GM23338 (cell line): ENCODE measurements around the gene MT1E. TPM values are rescaled to one million over a fixed set of nuclear protein-coding genes. Genes with fewer than 3 reads are reported as not detected.

Experiments used
- ATAC-seq: fragments of 200-7000 bp; cut with Tn5 transposase; 3 replicates; pipeline ENCODE4 v1.9.1; 2020
- DNase-seq: peaks from one replicate; pipeline ENCODE4 v3.0.0-alpha.2; 2015; ENCODE audit warnings: low spot score
- H2AFZ ChIP-seq: fragments of 200-600 bp; sonication (generic); 2 replicates; pipeline ENCODE4 v1.8.0; 2016; ENCODE audit warnings: antibody characterized with exemption, mild to moderate bottlenecking, moderate library complexity
- H3F3A ChIP-seq: fragments of 200-600 bp; sonication (generic); replicated peaks from 2 replicates; pipeline ENCODE4 v1.8.0; 2017; ENCODE audit warnings: antibody characterized with exemption, mixed run types, low read depth
- H3K27ac ChIP-seq: fragments of 200-600 bp; sonication (generic); 2 replicates; pipeline ENCODE4 v1.6.1; 2016; ENCODE audit warnings: low read depth
- H3K27me3 ChIP-seq: fragments of 200-600 bp; sonication (generic); 2 replicates; pipeline ENCODE4 v1.8.0; 2016; ENCODE audit warnings: mild to moderate bottlenecking, mixed run types, moderate library complexity; ENCODE audit not compliant: insufficient read depth
- H3K36me3 ChIP-seq: fragments of 200-600 bp; sonication (generic); 2 replicates; pipeline ENCODE4 v1.8.0; 2016; ENCODE audit warnings: mild to moderate bottlenecking; ENCODE audit not compliant: insufficient read depth
- H3K4me1 ChIP-seq: fragments of 200-600 bp; sonication (generic); 2 replicates; pipeline ENCODE4 v1.8.0; 2016; ENCODE audit warnings: mild to moderate bottlenecking, moderate library complexity; ENCODE audit not compliant: insufficient read depth
- H3K4me2 ChIP-seq: fragments of 200-600 bp; sonication (generic); 2 replicates; pipeline ENCODE4 v1.7.1; 2017; ENCODE audit warnings: mixed run types
- H3K4me3 ChIP-seq: fragments of 200-600 bp; sonication (generic); 2 replicates; pipeline ENCODE4 v1.6.1; 2016; ENCODE audit warnings: mixed run types
- H3K79me2 ChIP-seq: fragments of 200-600 bp; sonication (generic); replicated peaks from 2 replicates; pipeline ENCODE4 v1.8.0; 2017; ENCODE audit warnings: mild to moderate bottlenecking; ENCODE audit not compliant: insufficient read depth
- H3K9me2 ChIP-seq: fragments of 200-600 bp; sonication (generic); 2 replicates; pipeline ENCODE4 v1.8.0; 2017; ENCODE audit not compliant: insufficient read depth
- H4K20me1 ChIP-seq: fragments of 200-600 bp; sonication (generic); replicated peaks from 2 replicates; pipeline ENCODE4 v1.8.0; 2017; ENCODE audit warnings: mild to moderate bottlenecking; ENCODE audit not compliant: insufficient read depth
- H3K27ac Mint-ChIP-seq: 2 replicates; pipeline ENCODE4 v1.8.0; 2020; ENCODE audit warnings: inconsistent platforms, mild to moderate bottlenecking, moderate library complexity, mixed read lengths
- H3K27me3 Mint-ChIP-seq: 3 replicates; pipeline ENCODE4 v1.8.0; 2022; ENCODE audit warnings: low read depth, mild to moderate bottlenecking, moderate library complexity, mixed read lengths, inconsistent platforms; ENCODE audit not compliant: insufficient read depth, poor library complexity
- H3K36me3 Mint-ChIP-seq: 3 replicates; pipeline ENCODE4 v1.8.0; 2021; ENCODE audit warnings: low read depth, mild to moderate bottlenecking, inconsistent platforms, moderate library complexity, mixed read lengths
- H3K4me1 Mint-ChIP-seq: 3 replicates; pipeline ENCODE4 v1.8.0; 2020; ENCODE audit warnings: mild to moderate bottlenecking, inconsistent platforms, mixed read lengths
- H3K4me3 Mint-ChIP-seq: 3 replicates; pipeline ENCODE4 v1.8.0; 2021; ENCODE audit warnings: moderate library complexity, mild to moderate bottlenecking, inconsistent platforms, mixed read lengths
- H3K9me3 Mint-ChIP-seq: 3 replicates; pipeline ENCODE4 v1.8.0; 2020; ENCODE audit warnings: moderate library complexity, mild to moderate bottlenecking, inconsistent platforms, mixed read lengths
- CREB1 ChIP-seq: fragments of 250-450 bp; sonication (Bioruptor Pico); IDR thresholded peaks from 2 replicates; pipeline ENCODE4 v1.5.0; 2020; ENCODE audit warnings: low read depth, mild to moderate bottlenecking, moderate library complexity
- JUNB ChIP-seq: IDR thresholded peaks from one replicate; pipeline ENCODE4 v1.6.1; 2016; ENCODE audit warnings: antibody characterized with exemption; ENCODE audit not compliant: unreplicated experiment
- NANOG ChIP-seq: IDR thresholded peaks from 2 replicates; pipeline ENCODE4 v1.6.1; 2016; ENCODE audit warnings: antibody characterized with exemption, borderline replicate concordance
- POLR2AphosphoS5 ChIP-seq: IDR thresholded peaks from 2 replicates; pipeline ENCODE4 v1.6.1; 2016; ENCODE audit warnings: antibody characterized with exemption, low read depth
- STAT1 ChIP-seq: IDR thresholded peaks from one replicate; pipeline ENCODE4 v1.6.1; 2016; ENCODE audit warnings: antibody characterized with exemption; ENCODE audit not compliant: unreplicated experiment
- ZNF114 ChIP-seq: fragments of 250-450 bp; sonication (Bioruptor Pico); IDR thresholded peaks from 2 replicates; pipeline ENCODE4 v1.5.0; 2020; ENCODE audit warnings: mild to moderate bottlenecking, moderate library complexity
- ZNF331 ChIP-seq: fragments of 250-450 bp; sonication (Bioruptor Pico); IDR thresholded peaks from 2 replicates; pipeline ENCODE4 v1.5.0; 2020; ENCODE audit warnings: low read depth, mild to moderate bottlenecking, moderate library complexity
- polyA plus RNA-seq: library from polyadenylated mRNA; unstranded; fragments of >200 nt; fragmentation: Nextera tagmentation; extraction: Ambion mirVana; gene quantifications from 2 replicates; pipeline ENCODE4 v1.2.1, GENCODE V29; 2016
- total RNA-seq: library from RNA; depleted of rRNA; stranded (reverse); fragments of >200 nt; shearing (Covaris generic); gene quantifications from 2 replicates; pipeline ENCODE4 v1.2.3, GENCODE V29; 2014
- TF ChIP-seq, protein P1 (sequence below): IDR thresholded peaks from one replicate; pipeline ENCODE4 v1.6.1; 2018; ENCODE audit warnings: antibody characterized with exemption; ENCODE audit not compliant: unreplicated experiment
- TF ChIP-seq, protein P2 (sequence below): IDR thresholded peaks from 2 replicates; pipeline ENCODE4 v1.6.1; 2016; ENCODE audit warnings: antibody characterized with exemption
- TF ChIP-seq, protein P3 (sequence below), 2 experiments: fragments of 200-600 bp in 1 of 2; sonication (generic) in 1 of 2; conservative IDR thresholded peaks; 2 replicates each; pipeline versions ENCODE4 v1.5.1 to v1.6.1; 2016 to 2017; ENCODE audit warnings: antibody characterized with exemption in 2 of 2, low read depth in 2 of 2, mild to moderate bottlenecking in 2 of 2, moderate library complexity in 1 of 2
- TF ChIP-seq, protein P4 (sequence below): fragments of 250-450 bp; sonication (Bioruptor Pico); IDR thresholded peaks from 2 replicates; pipeline ENCODE4 v1.5.0; 2020; ENCODE audit warnings: mild to moderate bottlenecking, moderate library complexity

MT1E gene
- total and polyA plus RNA-seq, 2 experiments from 2014 or later: 31.0 to 121 TPM

DNA sequence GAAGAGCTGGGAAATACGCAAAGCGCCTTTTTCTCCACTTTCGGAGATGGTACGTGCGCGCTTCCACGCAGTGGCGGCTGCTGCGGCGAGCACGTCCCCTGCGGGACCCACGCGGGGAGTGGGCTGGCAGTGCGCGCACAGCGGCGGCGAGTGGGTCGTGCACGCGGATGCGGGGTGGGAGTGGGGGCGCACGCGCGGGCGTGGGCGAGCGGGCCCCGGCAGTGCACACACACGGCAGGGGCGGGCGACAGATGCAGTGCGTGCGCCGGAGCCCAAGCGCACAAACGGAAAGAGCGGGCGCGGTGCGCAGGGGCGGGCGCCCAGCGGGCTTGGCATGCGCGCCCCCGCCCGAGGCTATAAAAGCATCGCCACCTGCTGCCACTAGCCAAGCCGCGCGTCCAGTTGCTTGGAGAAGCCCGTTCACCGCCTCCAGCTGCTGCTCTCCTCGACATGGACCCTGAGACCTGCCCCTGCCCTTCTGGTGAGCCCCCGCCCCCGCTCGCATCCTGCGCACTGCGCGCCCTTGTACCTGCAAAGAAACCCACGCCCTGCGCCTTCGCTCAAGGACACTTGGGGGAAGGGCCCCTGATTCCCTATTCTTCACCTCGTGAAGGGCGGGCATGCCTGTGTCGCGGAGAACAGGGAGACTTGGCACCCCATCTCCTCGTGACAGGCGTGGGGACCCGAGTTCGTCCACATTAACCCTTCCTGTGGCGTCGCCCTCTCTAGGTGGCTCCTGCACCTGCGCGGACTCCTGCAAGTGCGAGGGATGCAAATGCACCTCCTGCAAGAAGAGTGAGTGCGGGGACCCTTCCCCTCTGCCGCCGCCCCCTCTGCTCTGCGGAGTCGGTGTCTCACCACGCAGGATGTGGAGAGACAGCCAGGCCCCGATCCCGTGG lies 36.2 kb upstream of the MT1E start, which contains the start of gene MT3 (continued):
- TF ChIP-seq, protein P1, sequence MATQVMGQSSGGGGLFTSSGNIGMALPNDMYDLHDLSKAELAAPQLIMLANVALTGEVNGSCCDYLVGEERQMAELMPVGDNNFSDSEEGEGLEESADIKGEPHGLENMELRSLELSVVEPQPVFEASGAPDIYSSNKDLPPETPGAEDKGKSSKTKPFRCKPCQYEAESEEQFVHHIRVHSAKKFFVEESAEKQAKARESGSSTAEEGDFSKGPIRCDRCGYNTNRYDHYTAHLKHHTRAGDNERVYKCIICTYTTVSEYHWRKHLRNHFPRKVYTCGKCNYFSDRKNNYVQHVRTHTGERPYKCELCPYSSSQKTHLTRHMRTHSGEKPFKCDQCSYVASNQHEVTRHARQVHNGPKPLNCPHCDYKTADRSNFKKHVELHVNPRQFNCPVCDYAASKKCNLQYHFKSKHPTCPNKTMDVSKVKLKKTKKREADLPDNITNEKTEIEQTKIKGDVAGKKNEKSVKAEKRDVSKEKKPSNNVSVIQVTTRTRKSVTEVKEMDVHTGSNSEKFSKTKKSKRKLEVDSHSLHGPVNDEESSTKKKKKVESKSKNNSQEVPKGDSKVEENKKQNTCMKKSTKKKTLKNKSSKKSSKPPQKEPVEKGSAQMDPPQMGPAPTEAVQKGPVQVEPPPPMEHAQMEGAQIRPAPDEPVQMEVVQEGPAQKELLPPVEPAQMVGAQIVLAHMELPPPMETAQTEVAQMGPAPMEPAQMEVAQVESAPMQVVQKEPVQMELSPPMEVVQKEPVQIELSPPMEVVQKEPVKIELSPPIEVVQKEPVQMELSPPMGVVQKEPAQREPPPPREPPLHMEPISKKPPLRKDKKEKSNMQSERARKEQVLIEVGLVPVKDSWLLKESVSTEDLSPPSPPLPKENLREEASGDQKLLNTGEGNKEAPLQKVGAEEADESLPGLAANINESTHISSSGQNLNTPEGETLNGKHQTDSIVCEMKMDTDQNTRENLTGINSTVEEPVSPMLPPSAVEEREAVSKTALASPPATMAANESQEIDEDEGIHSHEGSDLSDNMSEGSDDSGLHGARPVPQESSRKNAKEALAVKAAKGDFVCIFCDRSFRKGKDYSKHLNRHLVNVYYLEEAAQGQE: no peak
- TF ChIP-seq, protein P2, sequence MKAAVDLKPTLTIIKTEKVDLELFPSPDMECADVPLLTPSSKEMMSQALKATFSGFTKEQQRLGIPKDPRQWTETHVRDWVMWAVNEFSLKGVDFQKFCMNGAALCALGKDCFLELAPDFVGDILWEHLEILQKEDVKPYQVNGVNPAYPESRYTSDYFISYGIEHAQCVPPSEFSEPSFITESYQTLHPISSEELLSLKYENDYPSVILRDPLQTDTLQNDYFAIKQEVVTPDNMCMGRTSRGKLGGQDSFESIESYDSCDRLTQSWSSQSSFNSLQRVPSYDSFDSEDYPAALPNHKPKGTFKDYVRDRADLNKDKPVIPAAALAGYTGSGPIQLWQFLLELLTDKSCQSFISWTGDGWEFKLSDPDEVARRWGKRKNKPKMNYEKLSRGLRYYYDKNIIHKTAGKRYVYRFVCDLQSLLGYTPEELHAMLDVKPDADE: no peak
- TF ChIP-seq ZNF114 (CRISPR knock-in tag): no peak
- TF ChIP-seq JUNB: no peak
- no peak for TF ChIP-seq CREB1 (CRISPR knock-in tag)
- TF ChIP-seq POLR2AphosphoS5: no peak
- TF ChIP-seq ZNF331 (CRISPR knock-in tag): no peak
- TF ChIP-seq NANOG: no peak

DNA sequence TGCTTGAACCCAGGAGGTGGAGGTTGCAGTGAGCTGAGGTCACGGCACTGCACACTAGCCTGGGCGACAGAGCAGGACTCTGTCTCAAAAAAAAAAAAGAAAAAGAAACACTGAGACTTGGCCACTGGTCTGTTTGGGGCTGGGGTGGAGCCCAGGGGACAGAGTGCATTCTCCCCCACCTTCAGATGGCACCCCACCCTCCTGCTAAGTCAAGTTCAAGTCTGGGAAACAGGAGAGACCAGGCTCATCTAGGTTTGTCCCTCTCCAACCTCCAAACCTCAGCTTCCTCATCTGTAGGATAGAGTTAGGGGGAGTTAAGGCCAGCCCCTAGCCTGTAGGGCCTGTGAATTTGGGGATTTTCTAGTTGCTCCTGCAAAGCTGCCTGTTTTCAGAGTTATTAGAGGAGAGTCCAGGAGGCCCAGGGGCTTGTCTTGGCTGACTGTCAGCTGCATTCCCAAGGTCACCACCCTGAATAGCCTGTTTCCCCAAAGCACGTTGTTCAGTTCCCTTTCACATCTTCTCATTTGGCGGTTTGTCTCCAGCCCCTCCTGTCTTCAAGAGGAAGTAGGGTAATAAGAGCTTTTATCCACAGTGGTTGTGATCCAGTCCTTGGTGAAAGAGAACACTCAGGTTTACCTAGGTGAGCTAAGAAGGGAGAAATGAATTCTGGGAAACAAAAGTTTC lies 34.1 kb upstream of the MT1E start:
- no peaks in the 10 kb centered on the region for H3K9me3 Mint-ChIP-seq
- Histone ChIP-seq H3F3A (no peaks in the 10 kb centered on the region), H3K4me1 (no peaks in the 10 kb centered on the region), H3K36me3 (no peaks in the 10 kb centered on the region), H3K4me3 (no peak overlapping the region), H3K9me2 (no peaks in the 10 kb centered on the region), H3K79me2 (no peaks in the 10 kb centered on the region), H4K20me1 (no peaks in the 10 kb centered on the region), H2AFZ (no peak overlapping the region), H3K4me2 (no peak overlapping the region), H3K27ac (no peak overlapping the region), H3K27me3 (peaks cover 73% of the 10 kb centered on the region)
- H3K36me3 Mint-ChIP-seq: no peaks in the 10 kb centered on the region
- no peak for ATAC-seq
- peaks cover 10% of the 10 kb centered on the region for H3K4me1 Mint-ChIP-seq
- no peak overlapping the region for H3K4me3 Mint-ChIP-seq
- H3K27me3 Mint-ChIP-seq: peaks cover 57% of the 10 kb centered on the region
- H3K27ac Mint-ChIP-seq: no peak overlapping the region
- DNase-seq: no peak
- TF ChIP-seq, protein P3, sequence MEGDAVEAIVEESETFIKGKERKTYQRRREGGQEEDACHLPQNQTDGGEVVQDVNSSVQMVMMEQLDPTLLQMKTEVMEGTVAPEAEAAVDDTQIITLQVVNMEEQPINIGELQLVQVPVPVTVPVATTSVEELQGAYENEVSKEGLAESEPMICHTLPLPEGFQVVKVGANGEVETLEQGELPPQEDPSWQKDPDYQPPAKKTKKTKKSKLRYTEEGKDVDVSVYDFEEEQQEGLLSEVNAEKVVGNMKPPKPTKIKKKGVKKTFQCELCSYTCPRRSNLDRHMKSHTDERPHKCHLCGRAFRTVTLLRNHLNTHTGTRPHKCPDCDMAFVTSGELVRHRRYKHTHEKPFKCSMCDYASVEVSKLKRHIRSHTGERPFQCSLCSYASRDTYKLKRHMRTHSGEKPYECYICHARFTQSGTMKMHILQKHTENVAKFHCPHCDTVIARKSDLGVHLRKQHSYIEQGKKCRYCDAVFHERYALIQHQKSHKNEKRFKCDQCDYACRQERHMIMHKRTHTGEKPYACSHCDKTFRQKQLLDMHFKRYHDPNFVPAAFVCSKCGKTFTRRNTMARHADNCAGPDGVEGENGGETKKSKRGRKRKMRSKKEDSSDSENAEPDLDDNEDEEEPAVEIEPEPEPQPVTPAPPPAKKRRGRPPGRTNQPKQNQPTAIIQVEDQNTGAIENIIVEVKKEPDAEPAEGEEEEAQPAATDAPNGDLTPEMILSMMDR (conservative IDR thresholded peaks at IDR 0.05; ENCODE audit: low read depth in 2 of 2): no peak
- TF ChIP-seq POLR2AphosphoS5: no peak
- TF ChIP-seq, protein P4, sequence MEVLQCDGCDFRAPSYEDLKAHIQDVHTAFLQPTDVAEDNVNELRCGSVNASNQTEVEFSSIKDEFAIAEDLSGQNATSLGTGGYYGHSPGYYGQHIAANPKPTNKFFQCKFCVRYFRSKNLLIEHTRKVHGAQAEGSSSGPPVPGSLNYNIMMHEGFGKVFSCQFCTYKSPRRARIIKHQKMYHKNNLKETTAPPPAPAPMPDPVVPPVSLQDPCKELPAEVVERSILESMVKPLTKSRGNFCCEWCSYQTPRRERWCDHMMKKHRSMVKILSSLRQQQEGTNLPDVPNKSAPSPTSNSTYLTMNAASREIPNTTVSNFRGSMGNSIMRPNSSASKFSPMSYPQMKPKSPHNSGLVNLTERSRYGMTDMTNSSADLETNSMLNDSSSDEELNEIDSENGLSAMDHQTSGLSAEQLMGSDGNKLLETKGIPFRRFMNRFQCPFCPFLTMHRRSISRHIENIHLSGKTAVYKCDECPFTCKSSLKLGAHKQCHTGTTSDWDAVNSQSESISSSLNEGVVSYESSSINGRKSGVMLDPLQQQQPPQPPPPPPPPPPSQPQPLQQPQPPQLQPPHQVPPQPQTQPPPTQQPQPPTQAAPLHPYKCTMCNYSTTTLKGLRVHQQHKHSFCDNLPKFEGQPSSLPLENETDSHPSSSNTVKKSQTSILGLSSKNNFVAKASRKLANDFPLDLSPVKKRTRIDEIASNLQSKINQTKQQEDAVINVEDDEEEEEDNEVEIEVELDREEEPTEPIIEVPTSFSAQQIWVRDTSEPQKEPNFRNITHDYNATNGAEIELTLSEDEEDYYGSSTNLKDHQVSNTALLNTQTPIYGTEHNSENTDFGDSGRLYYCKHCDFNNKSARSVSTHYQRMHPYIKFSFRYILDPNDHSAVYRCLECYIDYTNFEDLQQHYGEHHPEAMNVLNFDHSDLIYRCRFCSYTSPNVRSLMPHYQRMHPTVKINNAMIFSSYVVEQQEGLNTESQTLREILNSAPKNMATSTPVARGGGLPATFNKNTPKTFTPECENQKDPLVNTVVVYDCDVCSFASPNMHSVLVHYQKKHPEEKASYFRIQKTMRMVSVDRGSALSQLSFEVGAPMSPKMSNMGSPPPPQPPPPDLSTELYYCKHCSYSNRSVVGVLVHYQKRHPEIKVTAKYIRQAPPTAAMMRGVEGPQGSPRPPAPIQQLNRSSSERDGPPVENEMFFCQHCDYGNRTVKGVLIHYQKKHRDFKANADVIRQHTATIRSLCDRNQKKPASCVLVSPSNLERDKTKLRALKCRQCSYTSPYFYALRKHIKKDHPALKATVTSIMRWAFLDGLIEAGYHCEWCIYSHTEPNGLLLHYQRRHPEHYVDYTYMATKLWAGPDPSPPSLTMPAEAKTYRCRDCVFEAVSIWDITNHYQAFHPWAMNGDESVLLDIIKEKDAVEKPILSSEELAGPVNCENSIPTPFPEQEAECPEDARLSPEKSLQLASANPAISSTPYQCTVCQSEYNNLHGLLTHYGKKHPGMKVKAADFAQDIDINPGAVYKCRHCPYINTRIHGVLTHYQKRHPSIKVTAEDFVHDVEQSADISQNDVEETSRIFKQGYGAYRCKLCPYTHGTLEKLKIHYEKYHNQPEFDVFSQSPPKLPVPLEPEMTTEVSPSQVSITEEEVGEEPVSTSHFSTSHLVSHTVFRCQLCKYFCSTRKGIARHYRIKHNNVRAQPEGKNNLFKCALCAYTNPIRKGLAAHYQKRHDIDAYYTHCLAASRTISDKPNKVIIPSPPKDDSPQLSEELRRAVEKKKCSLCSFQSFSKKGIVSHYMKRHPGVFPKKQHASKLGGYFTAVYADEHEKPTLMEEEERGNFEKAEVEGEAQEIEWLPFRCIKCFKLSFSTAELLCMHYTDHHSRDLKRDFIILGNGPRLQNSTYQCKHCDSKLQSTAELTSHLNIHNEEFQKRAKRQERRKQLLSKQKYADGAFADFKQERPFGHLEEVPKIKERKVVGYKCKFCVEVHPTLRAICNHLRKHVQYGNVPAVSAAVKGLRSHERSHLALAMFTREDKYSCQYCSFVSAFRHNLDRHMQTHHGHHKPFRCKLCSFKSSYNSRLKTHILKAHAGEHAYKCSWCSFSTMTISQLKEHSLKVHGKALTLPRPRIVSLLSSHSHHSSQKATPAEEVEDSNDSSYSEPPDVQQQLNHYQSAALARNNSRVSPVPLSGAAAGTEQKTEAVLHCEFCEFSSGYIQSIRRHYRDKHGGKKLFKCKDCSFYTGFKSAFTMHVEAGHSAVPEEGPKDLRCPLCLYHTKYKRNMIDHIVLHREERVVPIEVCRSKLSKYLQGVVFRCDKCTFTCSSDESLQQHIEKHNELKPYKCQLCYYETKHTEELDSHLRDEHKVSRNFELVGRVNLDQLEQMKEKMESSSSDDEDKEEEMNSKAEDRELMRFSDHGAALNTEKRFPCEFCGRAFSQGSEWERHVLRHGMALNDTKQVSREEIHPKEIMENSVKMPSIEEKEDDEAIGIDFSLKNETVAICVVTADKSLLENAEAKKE (CRISPR knock-in tag): no peak
- TF ChIP-seq STAT1: no peak
